ENCODE measurements around the gene RUNX2.

DNA sequence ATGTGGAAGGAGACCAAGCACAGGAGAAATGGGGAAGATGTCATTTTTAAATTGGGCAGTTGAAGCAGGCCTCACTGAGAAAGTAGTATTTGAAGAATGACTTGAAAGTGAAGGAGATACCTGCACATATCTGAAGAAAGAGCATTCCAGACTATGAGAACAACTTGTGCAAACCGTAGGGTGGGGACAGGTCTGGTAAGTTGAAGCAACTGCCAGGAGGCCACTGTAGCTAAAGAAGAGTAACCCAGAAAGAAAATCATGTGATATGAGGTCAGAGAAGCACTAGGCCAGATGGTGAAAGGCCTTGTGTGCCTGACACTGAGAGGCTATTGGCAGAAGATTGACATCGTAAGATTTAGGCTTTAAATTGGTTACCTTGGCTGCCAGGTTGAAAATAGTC is 54.3 kb downstream of the RUNX2 start:
- TF ChIP-seq POLR2AphosphoS5 (IDR thresholded peaks at IDR 0.05) (no peak), CTCF (IDR thresholded peaks at IDR 0.05) (no peak), POLR2A (IDR thresholded peaks at IDR 0.05) (no peak)

Measured in breast epithelium (tissue), 3 donors.